Prostate gland (tissue), 2 donors: Measurements from ENCODE around the gene TCERG1L.

ENCODE experiments used
- CTCF ChIP-seq, 4 experiments: fragments of 200-600 bp in 2 of 4; fragments of 450-650 bp in 2 of 4; sonication (generic) in 2 of 4; IDR thresholded peaks; 1 replicate in 3 of 4; 2 replicates in 1 of 4; pipeline ENCODE4 v1.5.1; 2016 to 2019; ENCODE audit warnings: antibody characterized with exemption in 4 of 4, mild to moderate bottlenecking in 2 of 4, moderate library complexity in 2 of 4
- POLR2A ChIP-seq: fragments of 450-650 bp; IDR thresholded peaks from one replicate; pipeline ENCODE4 v1.6.1; 2016; ENCODE audit warnings: antibody characterized with exemption, mild to moderate bottlenecking

GRCh38 chr10:131107970-131108369 is 203.6 kb downstream of the TCERG1L start:
- no peak for TF ChIP-seq POLR2A
- no peak for TF ChIP-seq CTCF (IDR thresholded peaks at IDR 0.05)
